Left hindlimb (tissue), 1 donor: Measurements from ENCODE around the gene LPIN2.
A peak's percentile ranks its signal among the peaks of the same experiment; 100 is the strongest.
"Not testable (repeated sequence)": the region's sequence is repeated elsewhere in the genome, so short reads cannot be mapped to it uniquely, and the experiment has no call there.

Source experiments
- DNase-seq: peaks from one replicate; pipeline ENCODE4 v3.0.0-alpha.2; 2018

LPIN2 gene

GRCh38 chr18:3013024-3013804, at the start of gene LPIN2:
TSS of gene LPIN2 (minus strand) at chr18:3013144. CDS start at chr18:2960840, 52,304 bp downstream.
- peak; percentile 99 for DNase-seq

GRCh38 chr18:3061581-3062312, 48.8 kb upstream of the LPIN2 start:
- DNase-seq, result no peak

GRCh38 chr18:3060667-3061580, 48.0 kb upstream of the LPIN2 start:
- DNase-seq, result no peak

GRCh38 chr18:3059272-3059671, 46.3 kb upstream of the LPIN2 start:
- DNase-seq, result no peak

GRCh38 chr18:3058328-3059191, 45.6 kb upstream of the LPIN2 start:
- no peak for DNase-seq

GRCh38 chr18:3057526-3057925, 44.6 kb upstream of the LPIN2 start:
- no peak for DNase-seq

DNA sequence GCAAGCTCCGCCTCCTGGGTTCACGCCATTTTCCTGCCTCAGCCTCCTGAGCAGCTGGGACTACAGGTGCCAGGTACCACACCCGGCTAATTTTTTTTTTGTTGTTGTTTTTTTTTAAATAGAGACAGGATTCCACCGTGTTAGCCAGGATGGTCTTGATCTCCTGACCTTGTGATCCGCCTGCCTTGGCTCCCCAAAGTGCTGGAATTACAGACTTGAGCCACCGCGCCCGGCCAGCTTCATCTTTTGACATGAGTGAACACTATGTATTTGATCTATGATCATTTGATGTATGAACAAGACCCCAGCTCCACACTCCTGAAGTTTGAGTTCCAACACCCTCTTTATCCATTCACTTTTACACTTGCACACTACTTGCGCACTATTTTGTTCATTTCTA, 43.4 kb upstream of the LPIN2 start:
- DNase-seq, result no peak

GRCh38 chr18:3055816-3056215, 42.9 kb upstream of the LPIN2 start:
- no peak for DNase-seq

DNA sequence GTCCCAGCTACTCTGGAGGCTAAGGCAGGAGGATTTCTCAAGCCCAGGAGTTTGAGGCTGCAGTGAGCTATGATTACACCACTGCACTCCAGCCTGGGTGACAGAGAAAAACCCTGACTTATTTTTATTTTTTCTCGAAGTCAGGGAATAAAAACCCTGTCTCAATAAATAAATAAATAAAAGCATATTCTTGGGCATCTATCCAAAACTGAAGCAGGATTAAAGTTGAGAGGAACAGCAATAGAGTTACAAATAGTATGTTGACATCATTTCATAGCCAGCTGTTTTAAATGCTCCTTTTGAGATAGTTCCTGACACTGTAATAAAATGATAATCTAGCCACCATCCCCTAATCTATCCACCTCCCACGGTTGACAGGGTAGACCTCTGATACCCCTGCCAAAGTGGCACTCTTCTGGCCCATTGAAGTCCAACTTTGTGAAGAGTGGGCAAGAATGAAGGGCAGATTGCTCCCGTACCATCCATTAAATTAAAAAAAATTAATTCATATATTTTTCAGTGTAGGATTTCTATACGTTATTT, 42.3 kb upstream of the LPIN2 start:
- DNase-seq, result no peak

- no peak for DNase-seq
These were observed 41.8 kb upstream of the LPIN2 start for GRCh38 chr18:3054780-3055179.

GRCh38 chr18:3054214-3054613, 41.3 kb upstream of the LPIN2 start:
- DNase-seq, result no peak

DNA sequence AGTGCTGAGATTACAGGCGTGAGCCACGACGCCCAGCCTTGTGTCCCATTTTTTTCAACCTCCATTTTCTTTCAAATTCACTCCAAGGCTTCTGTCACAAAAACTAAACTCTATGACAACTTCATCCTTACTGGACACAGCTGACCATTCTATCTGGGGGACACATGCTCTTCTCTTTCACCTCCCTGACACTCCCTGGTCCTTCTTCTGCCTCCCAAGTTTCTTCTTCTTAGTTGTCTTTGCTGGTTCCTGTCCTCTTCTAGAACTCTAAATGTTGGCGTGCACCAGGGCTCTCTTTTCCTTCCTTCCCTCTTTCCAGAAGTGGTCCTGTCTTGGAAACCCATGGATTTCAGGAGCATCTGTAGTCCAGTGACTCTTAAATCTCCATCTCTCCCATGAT, 40.1 kb upstream of the LPIN2 start:
- no peak for DNase-seq

- DNase-seq, result no peak
These were observed 39.4 kb upstream of the LPIN2 start for GRCh38 chr18:3052411-3052758.

DNA sequence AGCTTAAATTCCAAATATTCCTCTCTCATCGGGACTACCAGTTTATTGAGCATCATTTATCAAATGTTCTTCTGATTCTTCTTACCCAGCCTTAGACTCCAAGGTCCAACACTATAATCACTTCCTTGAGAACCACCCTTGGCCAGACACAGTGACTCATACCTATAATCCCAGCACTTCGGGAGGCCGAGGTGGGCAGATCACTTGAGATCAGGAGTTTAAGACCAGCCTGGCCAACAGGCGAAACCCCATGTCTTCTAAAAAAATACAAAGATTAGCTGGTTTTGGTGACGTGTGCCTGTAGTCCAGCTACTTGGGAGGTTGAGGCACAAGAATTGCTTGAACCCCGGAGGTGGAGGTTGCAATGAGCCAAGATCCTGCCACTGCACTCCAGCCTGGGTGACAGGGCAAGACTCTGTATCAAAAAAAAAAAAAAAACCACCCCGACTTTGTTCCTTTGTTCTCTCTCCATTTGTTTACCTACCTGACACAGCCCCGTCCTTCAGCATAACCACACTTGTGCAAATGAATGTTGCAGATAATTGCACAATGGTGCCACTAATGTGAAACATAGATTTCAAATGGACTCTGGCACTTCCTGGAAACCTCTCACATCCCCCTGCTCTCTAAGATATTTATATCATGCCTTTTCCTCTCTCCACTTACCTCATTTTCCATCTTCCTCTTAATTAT, 38.9 kb upstream of the LPIN2 start:
- DNase-seq, result no peak

- DNase-seq, result not testable (repeated sequence)
These were observed 37.0 kb upstream of the LPIN2 start for GRCh38 chr18:3049897-3050454.

DNA sequence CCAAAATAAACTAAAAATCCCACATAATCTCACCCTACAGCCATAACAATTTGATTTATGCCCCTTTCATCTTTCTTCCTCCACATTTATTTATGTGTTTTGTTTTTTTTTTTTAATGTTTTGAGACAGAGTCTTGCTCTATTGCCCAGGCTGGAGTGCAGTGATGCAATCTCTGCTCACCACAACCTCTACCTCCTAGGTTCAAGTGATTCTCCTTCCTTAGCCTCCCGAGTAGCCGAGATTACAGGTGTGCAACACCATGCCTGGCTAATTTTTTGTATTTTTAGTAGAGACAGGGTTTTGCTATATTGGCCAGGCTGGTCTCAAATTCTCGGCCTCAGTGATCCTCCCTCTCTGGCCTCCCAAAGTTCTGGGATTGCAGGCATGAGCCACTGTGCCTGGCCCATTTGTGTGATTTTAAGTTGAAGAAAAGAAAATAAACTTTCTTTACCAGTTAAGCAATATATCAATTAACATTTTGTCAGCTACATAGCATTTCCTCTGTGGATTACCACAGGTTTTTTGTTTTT, 35.9 kb upstream of the LPIN2 start:
- no peak for DNase-seq

DNA sequence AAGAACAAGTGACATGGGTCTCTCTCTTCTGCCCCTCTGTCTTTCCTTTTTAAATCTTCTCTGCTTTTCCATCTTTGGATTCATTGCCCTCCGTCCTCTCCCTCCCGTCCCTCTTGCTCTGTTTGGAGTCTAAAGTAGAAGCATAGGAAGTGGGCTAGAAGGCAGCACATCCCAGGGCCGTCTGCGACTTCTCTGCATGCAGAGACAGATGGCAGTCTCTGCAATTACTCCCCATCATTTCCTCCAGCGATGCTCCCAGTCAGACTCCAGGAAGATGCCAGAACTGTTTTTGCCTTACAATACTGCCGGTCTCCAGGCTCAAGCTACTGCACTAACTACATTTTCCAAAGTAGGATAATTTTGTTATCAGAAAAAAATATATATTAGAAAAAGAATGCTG, 35.2 kb upstream of the LPIN2 start:
- DNase-seq, result no peak

DNA sequence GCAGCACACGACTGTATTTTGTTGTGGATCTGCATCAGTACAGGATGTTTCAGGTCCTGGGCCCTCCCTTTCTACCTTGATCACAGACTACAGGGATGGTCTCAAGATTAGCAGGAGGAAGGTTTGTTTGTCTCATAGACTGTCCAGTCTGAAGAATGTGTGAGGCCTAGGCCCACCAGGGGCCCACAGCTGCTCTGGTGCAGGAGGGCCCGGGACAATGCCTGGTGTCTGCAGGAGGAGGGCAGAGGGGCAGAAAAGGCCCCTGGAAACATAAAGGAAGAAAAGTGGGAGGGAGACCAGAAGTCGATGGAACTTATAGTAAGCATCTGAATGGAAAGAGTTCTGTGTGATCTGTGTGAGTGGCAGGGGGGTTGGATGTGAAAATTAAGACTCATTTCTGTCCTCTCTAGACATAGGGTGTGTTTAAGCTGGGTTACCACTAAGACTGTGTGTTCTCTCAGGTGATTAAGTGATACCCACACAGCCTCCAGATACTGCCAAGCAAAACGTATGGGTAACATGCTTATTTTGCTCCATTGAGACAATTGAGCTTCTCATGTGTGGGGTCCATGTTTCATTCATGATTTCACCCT, 33.4 kb upstream of the LPIN2 start:
- DNase-seq, result no peak

- DNase-seq, result no peak
These were observed 32.2 kb upstream of the LPIN2 start for GRCh38 chr18:3044931-3045698.

DNA sequence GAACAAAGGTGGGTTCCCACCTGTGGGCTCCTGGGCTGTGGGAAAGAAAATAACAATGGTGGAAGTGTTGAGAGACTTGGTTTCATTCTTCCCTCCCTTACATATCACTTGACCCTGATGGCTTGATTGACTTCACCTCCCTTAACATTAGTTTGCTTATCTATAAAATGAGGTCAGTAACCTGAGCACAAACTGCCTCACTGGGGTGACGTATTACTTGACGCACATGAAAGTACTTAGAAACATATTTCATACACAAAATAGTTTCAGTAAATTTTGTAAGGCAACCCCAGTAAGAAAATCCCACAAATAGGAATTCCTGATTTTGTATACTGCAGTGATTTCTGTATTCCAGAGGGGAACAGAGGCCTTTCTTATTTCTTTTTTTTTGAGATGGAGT, 29.4 kb upstream of the LPIN2 start:
- DNase-seq, result no peak
